Neural progenitor cell (in vitro differentiated cells): ENCODE results near the gene AKR1E2. TPM values are rescaled to one million over a fixed set of nuclear protein-coding genes. Genes with fewer than 3 reads are reported as not detected.

Experiments used
- DNase-seq: peaks from one replicate; pipeline ENCODE4 v3.0.0-alpha.2; 2016; ENCODE audit warnings: low spot score
- H2AFZ ChIP-seq: fragments of 200-600 bp; sonication (generic); replicated peaks from 2 replicates; pipeline ENCODE4 v1.6.1; 2016; ENCODE audit warnings: antibody characterized with exemption
- H3F3A ChIP-seq: fragments of 200-600 bp; sonication (generic); 2 replicates; pipeline ENCODE4 v1.6.1; 2016; ENCODE audit warnings: antibody characterized with exemption, low read depth
- H3K27ac ChIP-seq: fragments of 200-600 bp; sonication (generic); 2 replicates; pipeline ENCODE4 v1.5.1; 2016; ENCODE audit warnings: mild to moderate bottlenecking
- H3K27me3 ChIP-seq: fragments of 200-600 bp; sonication (generic); 2 replicates; pipeline ENCODE4 v1.6.1; 2016; ENCODE audit warnings: mild to moderate bottlenecking, moderate library complexity
- H3K36me3 ChIP-seq: fragments of 200-600 bp; sonication (generic); 2 replicates; pipeline ENCODE4 v1.5.1; 2016
- H3K4me1 ChIP-seq: fragments of 200-600 bp; sonication (generic); 2 replicates; pipeline ENCODE4 v1.6.1; 2016; ENCODE audit warnings: mixed run types
- H3K4me2 ChIP-seq: fragments of 200-600 bp; sonication (generic); 2 replicates; pipeline ENCODE4 v1.6.1; 2016
- H3K4me3 ChIP-seq: fragments of 200-600 bp; sonication (generic); 2 replicates; pipeline ENCODE4 v1.5.1; 2016
- H3K79me2 ChIP-seq: fragments of 200-600 bp; sonication (generic); 2 replicates; pipeline ENCODE4 v1.6.1; 2016; ENCODE audit warnings: low read depth
- H3K9ac ChIP-seq: fragments of 200-600 bp; sonication (generic); 2 replicates; pipeline ENCODE4 v1.6.1; 2016
- H3K9me3 ChIP-seq: fragments of 200-600 bp; sonication (generic); 2 replicates; pipeline ENCODE4 v1.5.1; 2016; ENCODE audit warnings: low read depth
- H4K20me1 ChIP-seq: fragments of 200-600 bp; sonication (generic); 2 replicates; pipeline ENCODE4 v1.6.1; 2016; ENCODE audit warnings: low read depth
- H3K27ac Mint-ChIP-seq: 3 replicates; pipeline ENCODE4 v1.8.0; 2021; ENCODE audit warnings: mixed read lengths
- H3K27me3 Mint-ChIP-seq: 2 replicates; pipeline ENCODE4 v1.8.0; 2022; ENCODE audit warnings: low read depth, mild to moderate bottlenecking, inconsistent platforms, moderate library complexity, mixed read lengths; ENCODE audit not compliant: insufficient read depth
- H3K36me3 Mint-ChIP-seq: 3 replicates; pipeline ENCODE4 v1.8.0; 2021; ENCODE audit warnings: mixed read lengths
- H3K4me1 Mint-ChIP-seq: 3 replicates; pipeline ENCODE4 v1.8.0; 2021; ENCODE audit warnings: mixed read lengths
- H3K4me3 Mint-ChIP-seq: 3 replicates; pipeline ENCODE4 v1.8.0; 2021; ENCODE audit warnings: mild to moderate bottlenecking, moderate library complexity, mixed read lengths
- H3K9me3 Mint-ChIP-seq: 3 replicates; pipeline ENCODE4 v1.8.0; 2020; ENCODE audit warnings: mixed read lengths
- CTCF ChIP-seq: fragments of 200-600 bp; sonication (generic); IDR thresholded peaks from 2 replicates; pipeline ENCODE4 v1.5.1; 2017; ENCODE audit warnings: antibody characterized with exemption, mild to moderate bottlenecking
- EZH2 ChIP-seq: fragments of 200-600 bp; sonication (generic); IDR thresholded peaks from 2 replicates; pipeline ENCODE4 v1.6.1; 2017; ENCODE audit warnings: antibody characterized with exemption, mild to moderate bottlenecking, moderate library complexity
- EZH2phosphoT487 ChIP-seq: fragments of 200-600 bp; sonication (generic); IDR thresholded peaks from 2 replicates; pipeline ENCODE4 v1.6.1; 2017; ENCODE audit warnings: antibody characterized with exemption
- total RNA-seq: library from RNA; depleted of rRNA; stranded (reverse); fragments of >200 nt; gene quantifications from 2 replicates; pipeline ENCODE4 v1.2.3, GENCODE V29; 2015; ENCODE audit warnings: low replicate concordance

AKR1E2 gene
- total RNA-seq, 1 donor from 2014 or later: 3.4 TPM

GRCh38 chr10:4867109-4867519 lies 41.1 kb downstream of the AKR1E2 start:
- Histone ChIP-seq H4K20me1 (no peaks in the 10 kb centered on the region), H3K79me2 (no peaks in the 10 kb centered on the region), H3K27me3 (no peaks in the 10 kb centered on the region), H3K36me3 (no peaks in the 10 kb centered on the region), H2AFZ (no peak overlapping the region), H3K4me2 (no peak overlapping the region), H3K9me3 (no peaks in the 10 kb centered on the region), H3K9ac (no peak overlapping the region), H3K4me1 (peaks cover 21% of the 10 kb centered on the region), H3F3A (no peaks in the 10 kb centered on the region), H3K4me3 (no peak overlapping the region), H3K27ac (no peak overlapping the region)
- H3K27ac Mint-ChIP-seq: no peak overlapping the region
- no peak for DNase-seq
- no peak overlapping the region for H3K4me3 Mint-ChIP-seq
- H3K27me3 Mint-ChIP-seq: peaks cover 2% of the 10 kb centered on the region
- no peaks in the 10 kb centered on the region for H3K36me3 Mint-ChIP-seq
- H3K4me1 Mint-ChIP-seq: no peaks in the 10 kb centered on the region
- peaks cover 2% of the 10 kb centered on the region for H3K9me3 Mint-ChIP-seq
- TF ChIP-seq CTCF (no peak), EZH2phosphoT487 (no peak), EZH2 (no peak)

- Histone ChIP-seq H3K4me1 (peaks cover 21% of the 10 kb centered on the region), H3K4me2 (no peak overlapping the region), H3F3A (no peaks in the 10 kb centered on the region), H3K79me2 (no peaks in the 10 kb centered on the region), H3K9ac (no peak overlapping the region), H4K20me1 (no peaks in the 10 kb centered on the region), H3K27ac (no peak overlapping the region), H3K9me3 (no peaks in the 10 kb centered on the region), H3K4me3 (no peak overlapping the region), H3K36me3 (no peaks in the 10 kb centered on the region), H3K27me3 (no peaks in the 10 kb centered on the region), H2AFZ (no peak overlapping the region)
- no peak overlapping the region for H3K27ac Mint-ChIP-seq
- no peak overlapping the region for H3K4me3 Mint-ChIP-seq
- TF ChIP-seq EZH2phosphoT487 (no peak), EZH2 (no peak), CTCF (no peak)
- DNase-seq: no peak
- H3K9me3 Mint-ChIP-seq: peaks cover 2% of the 10 kb centered on the region
- no peaks in the 10 kb centered on the region for H3K4me1 Mint-ChIP-seq
- no peaks in the 10 kb centered on the region for H3K36me3 Mint-ChIP-seq
- peaks cover 2% of the 10 kb centered on the region for H3K27me3 Mint-ChIP-seq
These were observed 41.7 kb downstream of the AKR1E2 start for GRCh38 chr10:4867520-4868356.

- no peaks in the 10 kb centered on the region for H3K36me3 Mint-ChIP-seq
- H4K20me1 ChIP-seq: no peaks in the 10 kb centered on the region
- peaks cover 2% of the 10 kb centered on the region for H3K9me3 Mint-ChIP-seq
- no peak overlapping the region for H3K27ac ChIP-seq
- no peak overlapping the region for H3K9ac ChIP-seq
- H3K4me1 Mint-ChIP-seq: no peaks in the 10 kb centered on the region
- H3K4me3 ChIP-seq: no peak overlapping the region
- DNase-seq: no peak
- H2AFZ ChIP-seq: no peak overlapping the region
- peaks cover 2% of the 10 kb centered on the region for H3K27me3 Mint-ChIP-seq
- H3K27me3 ChIP-seq: no peaks in the 10 kb centered on the region
- no peaks in the 10 kb centered on the region for H3F3A ChIP-seq
- H3K36me3 ChIP-seq: no peaks in the 10 kb centered on the region
- no peaks in the 10 kb centered on the region for H3K79me2 ChIP-seq
- peaks cover 21% of the 10 kb centered on the region for H3K4me1 ChIP-seq
- no peak overlapping the region for H3K27ac Mint-ChIP-seq
- no peak for TF ChIP-seq CTCF
- TF ChIP-seq EZH2: no peak
- no peak for TF ChIP-seq EZH2phosphoT487
- H3K9me3 ChIP-seq: no peaks in the 10 kb centered on the region
- no peak overlapping the region for H3K4me2 ChIP-seq
- H3K4me3 Mint-ChIP-seq: no peak overlapping the region
These were observed 42.3 kb downstream of the AKR1E2 start for GRCh38 chr10:4868357-4868657.
